Suprapubic skin (tissue), 4 donors: Measurements from ENCODE around the gene IBA57. TPM values are rescaled to one million over a fixed set of nuclear protein-coding genes. Genes with fewer than 3 reads are reported as not detected.
A peak's percentile ranks its signal among the peaks of the same experiment; 100 is the strongest.

Experiments
- DNase-seq, 2 donors: peaks; one replicate each; pipeline ENCODE4 v3.0.0-alpha.2; 2019; ENCODE audit warnings: low spot score in 2 of 2
- H3K27ac ChIP-seq: fragments of 200-600 bp; sonication (generic); one replicate; pipeline ENCODE4 v1.5.1; 2019
- H3K27me3 ChIP-seq: fragments of 200-600 bp; sonication (generic); one replicate; pipeline ENCODE4 v1.5.1; 2019
- H3K36me3 ChIP-seq: fragments of 200-600 bp; sonication (generic); one replicate; pipeline ENCODE4 v1.5.1; 2019
- H3K4me1 ChIP-seq: fragments of 200-600 bp; sonication (generic); one replicate; pipeline ENCODE4 v1.5.1; 2019
- H3K4me3 ChIP-seq: fragments of 200-600 bp; sonication (generic); one replicate; pipeline ENCODE4 v1.5.1; 2019; ENCODE audit warnings: mild to moderate bottlenecking
- H3K9me3 ChIP-seq: fragments of 200-600 bp; sonication (generic); one replicate; pipeline ENCODE4 v1.5.1; 2019
- EP300 ChIP-seq: sonication (generic); formaldehyde crosslinking; IDR thresholded peaks from one replicate; pipeline ENCODE4 v1.6.1; 2017; ENCODE audit warnings: antibody characterized with exemption
- POLR2A ChIP-seq, 2 donors: fragments of 450-650 bp; IDR thresholded peaks; one replicate each; pipeline ENCODE4 v1.6.1; 2017; ENCODE audit warnings: antibody characterized with exemption in 2 of 2, mild to moderate bottlenecking in 2 of 2, moderate library complexity in 2 of 2
- POLR2AphosphoS5 ChIP-seq, 3 donors: sonication (generic); formaldehyde crosslinking; IDR thresholded peaks; one replicate each; pipeline ENCODE4 v1.6.1; 2017; ENCODE audit warnings: antibody characterized with exemption in 3 of 3
- WGBS: methylation state at CpG from one replicate; pipeline ENCODE4 v1.1.5; 2018; 5-methylcytosine and 5-hydroxymethylcytosine counted together
- total RNA-seq, 4 donors: library from RNA; depleted of rRNA; stranded (reverse); fragments of >200 nt; gene quantifications; one replicate each; pipeline ENCODE4 v1.1.0, GENCODE V29; 2016
- TF ChIP-seq, protein P1 (sequence below), 2 donors: fragments of 200-600 bp in 1 of 2; fragments of 450-650 bp in 1 of 2; sonication (generic) in 1 of 2; IDR thresholded peaks; one replicate each; pipeline ENCODE4 v1.5.1; 2016 to 2019; ENCODE audit warnings: antibody characterized with exemption in 2 of 2, mild to moderate bottlenecking in 1 of 2, moderate library complexity in 1 of 2

Gene IBA57
- total RNA-seq, 4 donors from 2014 or later, result 9.2 to 22.4 (median 12.4) TPM

GRCh38 chr1:228208831-228209551 lies 43.4 kb downstream of the IBA57 start:
- H3K27ac ChIP-seq, result no peak overlapping the region
- H3K36me3 ChIP-seq, result no peaks in the 10 kb centered on the region
- TF ChIP-seq EP300, result no peak
- TF ChIP-seq, protein P1, sequence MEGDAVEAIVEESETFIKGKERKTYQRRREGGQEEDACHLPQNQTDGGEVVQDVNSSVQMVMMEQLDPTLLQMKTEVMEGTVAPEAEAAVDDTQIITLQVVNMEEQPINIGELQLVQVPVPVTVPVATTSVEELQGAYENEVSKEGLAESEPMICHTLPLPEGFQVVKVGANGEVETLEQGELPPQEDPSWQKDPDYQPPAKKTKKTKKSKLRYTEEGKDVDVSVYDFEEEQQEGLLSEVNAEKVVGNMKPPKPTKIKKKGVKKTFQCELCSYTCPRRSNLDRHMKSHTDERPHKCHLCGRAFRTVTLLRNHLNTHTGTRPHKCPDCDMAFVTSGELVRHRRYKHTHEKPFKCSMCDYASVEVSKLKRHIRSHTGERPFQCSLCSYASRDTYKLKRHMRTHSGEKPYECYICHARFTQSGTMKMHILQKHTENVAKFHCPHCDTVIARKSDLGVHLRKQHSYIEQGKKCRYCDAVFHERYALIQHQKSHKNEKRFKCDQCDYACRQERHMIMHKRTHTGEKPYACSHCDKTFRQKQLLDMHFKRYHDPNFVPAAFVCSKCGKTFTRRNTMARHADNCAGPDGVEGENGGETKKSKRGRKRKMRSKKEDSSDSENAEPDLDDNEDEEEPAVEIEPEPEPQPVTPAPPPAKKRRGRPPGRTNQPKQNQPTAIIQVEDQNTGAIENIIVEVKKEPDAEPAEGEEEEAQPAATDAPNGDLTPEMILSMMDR (IDR thresholded peaks at IDR 0.05), result no peak
- TF ChIP-seq POLR2A (IDR thresholded peaks at IDR 0.05), result no peak
- H3K9me3 ChIP-seq, result no peaks in the 10 kb centered on the region
- DNase-seq, result peak; percentile 26 to 59
- peaks cover 22% of the 10 kb centered on the region for H3K4me1 ChIP-seq
- no peak overlapping the region for H3K4me3 ChIP-seq
- peaks cover 18% of the 10 kb centered on the region for H3K27me3 ChIP-seq
- WGBS, result 67% methylated on average over 13 of the region's 19 CpGs

DNA sequence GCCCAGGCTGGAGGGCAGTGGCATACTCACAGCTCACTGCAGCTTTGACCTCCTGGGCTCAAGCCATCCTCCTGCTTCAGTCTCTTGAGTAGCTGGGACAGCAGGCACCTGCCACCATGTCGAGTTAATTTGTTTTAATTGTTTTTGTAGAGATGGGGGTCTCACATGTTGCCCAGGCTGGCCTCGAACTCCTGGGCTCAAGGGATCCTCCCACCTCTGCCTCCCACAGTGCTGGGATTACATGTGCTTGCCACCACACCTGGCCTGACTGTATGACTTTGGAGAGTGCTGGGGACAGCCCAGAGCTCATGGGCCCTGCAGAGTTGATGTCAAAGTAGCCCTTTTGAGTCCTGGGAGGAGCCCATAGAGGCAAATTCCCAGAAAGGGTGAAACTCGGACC lies 44.1 kb downstream of the IBA57 start:
- DNase-seq, result peak in 1 of 2 donors; percentile 32
- TF ChIP-seq EP300 (no peak), POLR2A (IDR thresholded peaks at IDR 0.05) (no peak), POLR2AphosphoS5 (IDR thresholded peaks at IDR 0.05) (no peak)
- TF ChIP-seq, protein P1 (IDR thresholded peaks at IDR 0.05), result no peak
- Histone ChIP-seq H3K9me3 (no peaks in the 10 kb centered on the region), H3K4me1 (peaks cover 24% of the 10 kb centered on the region), H3K27me3 (peaks cover 18% of the 10 kb centered on the region), H3K36me3 (no peaks in the 10 kb centered on the region), H3K27ac (no peak overlapping the region), H3K4me3 (no peak overlapping the region)
- WGBS, result 70% methylated on average over 3 of the region's 3 CpGs

- H3K4me3 ChIP-seq, result no peak overlapping the region
- 56% methylated on average over 2 of the region's 11 CpGs for WGBS
- peaks cover 22% of the 10 kb centered on the region for H3K4me1 ChIP-seq
- no peaks in the 10 kb centered on the region for H3K9me3 ChIP-seq
- TF ChIP-seq EP300 (no peak), POLR2A (IDR thresholded peaks at IDR 0.05) (no peak), POLR2AphosphoS5 (IDR thresholded peaks at IDR 0.05) (no peak)
- TF ChIP-seq, protein P1 (IDR thresholded peaks at IDR 0.05), result no peak
- H3K27ac ChIP-seq, result no peak overlapping the region
- no peaks in the 10 kb centered on the region for H3K36me3 ChIP-seq
- H3K27me3 ChIP-seq, result peaks cover 18% of the 10 kb centered on the region
- peak in 1 of 2 donors; percentile 62 for DNase-seq
Measured at GRCh38 chr1:228210076-228210651, 44.6 kb downstream of the IBA57 start.

GRCh38 chr1:228210712-228211530 lies 45.3 kb downstream of the IBA57 start:
- 78% methylated on average over 11 of the region's 16 CpGs for WGBS
- TF ChIP-seq POLR2AphosphoS5 (IDR thresholded peaks at IDR 0.05) (no peak), EP300 (no peak), POLR2A (IDR thresholded peaks at IDR 0.05) (no peak)
- TF ChIP-seq, protein P1 (IDR thresholded peaks at IDR 0.05), result no peak
- DNase-seq, result peak in 1 of 2 donors; percentile 60

More at GRCh38 chr1:228210712-228211530, 45.3 kb downstream of the IBA57 start:
- Histone ChIP-seq H3K4me1 (peaks cover 22% of the 10 kb centered on the region), H3K4me3 (no peak overlapping the region), H3K27ac (no peak overlapping the region), H3K9me3 (no peaks in the 10 kb centered on the region), H3K36me3 (no peaks in the 10 kb centered on the region), H3K27me3 (peaks cover 18% of the 10 kb centered on the region)
